Measurements from ENCODE around the gene GALNT10. TPM values are rescaled to one million over a fixed set of nuclear protein-coding genes. Genes with fewer than 3 reads are reported as not detected.

GALNT10 gene
- total RNA-seq, 1 donor from 2014 or later = 30.2 TPM

- no peak for DNase-seq (ENCODE audit: low read depth in 2 of 2)
Observed at GRCh38 chr5:154401355-154401754, 210.8 kb downstream of the GALNT10 start.

- no peak for DNase-seq (ENCODE audit: low read depth in 2 of 2)
Observed at GRCh38 chr5:154401931-154402330, 211.4 kb downstream of the GALNT10 start.

- DNase-seq (ENCODE audit: low read depth in 2 of 2) = no peak
Observed at GRCh38 chr5:154402611-154403010, 212.1 kb downstream of the GALNT10 start.

- DNase-seq (ENCODE audit: low read depth in 2 of 2) = no peak
Observed at GRCh38 chr5:154403234-154403633, 212.7 kb downstream of the GALNT10 start.

GRCh38 chr5:154403776-154404387, 213.3 kb downstream of the GALNT10 start:
- DNase-seq (ENCODE audit: low read depth in 2 of 2) = no peak

- DNase-seq (ENCODE audit: low read depth in 2 of 2) = peak; percentile 77 to 82
Observed at GRCh38 chr5:154405078-154405792, 214.7 kb downstream of the GALNT10 start.

GRCh38 chr5:154406231-154406630, 215.7 kb downstream of the GALNT10 start:
- no peak for DNase-seq (ENCODE audit: low read depth in 2 of 2)

GRCh38 chr5:154406826-154407225, 216.3 kb downstream of the GALNT10 start:
- peak in 1 of 2 donors; percentile 27 for DNase-seq (ENCODE audit: low read depth in 2 of 2)

GRCh38 chr5:154408811-154409210, 218.3 kb downstream of the GALNT10 start:
- no peak for DNase-seq (ENCODE audit: low read depth in 2 of 2)

- no peak for DNase-seq (ENCODE audit: low read depth in 2 of 2)
Observed at GRCh38 chr5:154409230-154409840, 218.8 kb downstream of the GALNT10 start.

- DNase-seq (ENCODE audit: low read depth in 2 of 2) = no peak
Observed at GRCh38 chr5:154410008-154410407, 219.5 kb downstream of the GALNT10 start.

- no peak for DNase-seq (ENCODE audit: low read depth in 2 of 2)
Observed at GRCh38 chr5:154410786-154411185, 220.3 kb downstream of the GALNT10 start.

- DNase-seq (ENCODE audit: low read depth in 2 of 2) = no peak
Observed at GRCh38 chr5:154411338-154411737, 220.8 kb downstream of the GALNT10 start.

GRCh38 chr5:154412316-154412715, 221.8 kb downstream of the GALNT10 start:
- no peak for DNase-seq (ENCODE audit: low read depth in 2 of 2)

- no peak for DNase-seq (ENCODE audit: low read depth in 2 of 2)
Observed at GRCh38 chr5:154412925-154413324, 222.4 kb downstream of the GALNT10 start.

GRCh38 chr5:154415114-154415513, 224.6 kb downstream of the GALNT10 start:
- no peak for DNase-seq (ENCODE audit: low read depth in 2 of 2)

- DNase-seq (ENCODE audit: low read depth in 2 of 2) = no peak
Observed at GRCh38 chr5:154418344-154418820, 227.8 kb downstream of the GALNT10 start.

GRCh38 chr5:154419236-154419635, 228.7 kb downstream of the GALNT10 start:
- DNase-seq (ENCODE audit: low read depth in 2 of 2) = no peak

GRCh38 chr5:154421868-154422267, 231.3 kb downstream of the GALNT10 start:
- peak; percentile 50 to 61 for DNase-seq (ENCODE audit: low read depth in 2 of 2)

GRCh38 chr5:154422298-154422697, 231.8 kb downstream of the GALNT10 start:
- DNase-seq (ENCODE audit: low read depth in 2 of 2) = no peak

- DNase-seq (ENCODE audit: low read depth in 2 of 2) = no peak
Observed at GRCh38 chr5:154428208-154428607, 237.7 kb downstream of the GALNT10 start.

- no peak for DNase-seq (ENCODE audit: low read depth in 2 of 2)
Observed at GRCh38 chr5:154429341-154429740, 238.8 kb downstream of the GALNT10 start.

GRCh38 chr5:154430466-154430865, 239.9 kb downstream of the GALNT10 start:
- DNase-seq (ENCODE audit: low read depth in 2 of 2) = no peak

Measured in lung microvascular endothelial cell (primary cell).